Measurements from ENCODE around the gene CACYBP. TPM values are rescaled to one million over a fixed set of nuclear protein-coding genes. Genes with fewer than 3 reads are reported as not detected.
A peak's percentile ranks its signal among the peaks of the same experiment; 100 is the strongest.

CACYBP gene
- total RNA-seq, 2 donors from 2014 or later: 170 to 182 TPM

DNA sequence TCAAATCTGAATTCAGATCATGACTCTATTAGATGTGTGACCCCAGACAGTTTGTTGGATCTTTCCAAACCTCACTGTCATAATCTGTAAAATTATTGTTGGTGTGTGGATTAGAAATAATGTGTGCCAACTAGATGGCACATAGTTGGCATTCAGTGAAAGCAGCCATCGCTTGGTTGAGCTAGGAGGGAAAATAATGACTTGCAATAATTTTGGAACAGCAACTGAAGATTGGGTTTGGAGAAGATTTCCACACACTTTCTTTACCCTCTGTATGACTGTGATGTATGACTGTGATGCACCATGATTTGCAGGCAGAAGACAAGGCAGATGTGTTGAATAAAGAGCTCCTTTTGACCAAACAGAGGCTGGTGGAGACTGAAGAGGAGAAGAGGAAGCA lies 24.0 kb upstream of the CACYBP start:
- peaks cover 45% of the 10 kb centered on the region for H3K4me1 Mint-ChIP-seq
- H3K27ac Mint-ChIP-seq: peak overlapping the region; percentile 9
- Histone ChIP-seq H3K36me3 (ENCODE audit: control insufficient read depth, insufficient read depth, low read length) (peaks cover 9% of the 10 kb centered on the region), H3K9me3 (ENCODE audit: control insufficient read depth, low read length) (no peaks in the 10 kb centered on the region), H3K9ac (ENCODE audit: extremely low read depth, low read length, poor library complexity, severe bottlenecking) (no peak overlapping the region), H3K27me3 (ENCODE audit: control insufficient read depth, insufficient read depth, low read length, poor library complexity, severe bottlenecking) (no peaks in the 10 kb centered on the region), H3K4me1 (ENCODE audit: control insufficient read depth, insufficient read depth, low read length) (peaks cover 19% of the 10 kb centered on the region), H3K27ac (ENCODE audit: low read depth, low read length) (no peak overlapping the region), H3K4me3 (ENCODE audit: low read length) (no peak overlapping the region)
- H3K4me3 Mint-ChIP-seq: no peak overlapping the region
- no peaks in the 10 kb centered on the region for H3K27me3 Mint-ChIP-seq (ENCODE audit: insufficient read depth)
- no peak for DNase-seq
- H3K9me3 Mint-ChIP-seq: no peaks in the 10 kb centered on the region
- H3K36me3 Mint-ChIP-seq (ENCODE audit: low read depth): peaks cover 6% of the 10 kb centered on the region
- WGBS, 2 experiments (ENCODE audit: insufficient coverage in 1 of 2, insufficient read length in 1 of 2): 90 to 100% methylated on average over 1 of the region's 1 CpG
- TF ChIP-seq, protein P1, sequence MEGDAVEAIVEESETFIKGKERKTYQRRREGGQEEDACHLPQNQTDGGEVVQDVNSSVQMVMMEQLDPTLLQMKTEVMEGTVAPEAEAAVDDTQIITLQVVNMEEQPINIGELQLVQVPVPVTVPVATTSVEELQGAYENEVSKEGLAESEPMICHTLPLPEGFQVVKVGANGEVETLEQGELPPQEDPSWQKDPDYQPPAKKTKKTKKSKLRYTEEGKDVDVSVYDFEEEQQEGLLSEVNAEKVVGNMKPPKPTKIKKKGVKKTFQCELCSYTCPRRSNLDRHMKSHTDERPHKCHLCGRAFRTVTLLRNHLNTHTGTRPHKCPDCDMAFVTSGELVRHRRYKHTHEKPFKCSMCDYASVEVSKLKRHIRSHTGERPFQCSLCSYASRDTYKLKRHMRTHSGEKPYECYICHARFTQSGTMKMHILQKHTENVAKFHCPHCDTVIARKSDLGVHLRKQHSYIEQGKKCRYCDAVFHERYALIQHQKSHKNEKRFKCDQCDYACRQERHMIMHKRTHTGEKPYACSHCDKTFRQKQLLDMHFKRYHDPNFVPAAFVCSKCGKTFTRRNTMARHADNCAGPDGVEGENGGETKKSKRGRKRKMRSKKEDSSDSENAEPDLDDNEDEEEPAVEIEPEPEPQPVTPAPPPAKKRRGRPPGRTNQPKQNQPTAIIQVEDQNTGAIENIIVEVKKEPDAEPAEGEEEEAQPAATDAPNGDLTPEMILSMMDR (conservative IDR thresholded peaks at IDR 0.05): no peak

DNA sequence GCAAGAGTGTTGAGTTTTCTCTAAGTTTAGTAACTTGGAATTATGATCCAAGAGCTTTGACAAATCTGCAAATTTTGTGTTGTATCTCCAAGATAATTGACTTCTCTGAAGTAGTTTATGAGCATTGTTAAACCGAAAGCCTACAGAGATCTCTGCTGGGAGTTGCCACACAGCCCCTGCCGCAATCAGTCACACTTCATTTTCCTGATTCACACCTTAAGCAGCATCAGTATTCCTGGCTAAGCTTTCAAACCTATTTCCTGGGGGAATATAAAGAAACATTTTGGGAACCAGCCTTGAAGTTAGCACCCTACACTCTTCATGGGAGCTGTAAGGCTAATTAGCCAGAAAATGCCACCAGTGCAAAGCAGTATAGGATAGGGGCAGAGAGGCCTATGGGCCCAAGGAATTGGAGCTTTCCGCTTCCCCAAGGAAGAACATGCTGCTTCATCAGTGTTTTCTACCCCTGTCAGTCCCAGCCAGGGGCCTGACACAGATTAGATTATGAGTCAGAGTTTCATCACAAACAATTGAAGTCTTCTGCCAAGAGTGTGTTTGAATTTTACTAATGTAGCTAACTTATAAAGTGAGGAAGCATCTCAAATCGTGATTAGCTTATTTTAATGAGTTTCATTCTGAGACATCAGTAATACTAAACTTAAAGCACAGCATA lies 23.2 kb upstream of the CACYBP start:
- no peak overlapping the region for H3K9ac ChIP-seq (ENCODE audit: extremely low read depth, low read length, poor library complexity, severe bottlenecking)
- DNase-seq: peak; percentile 58
- peaks cover 47% of the 10 kb centered on the region for H3K4me1 Mint-ChIP-seq
- no peak overlapping the region for H3K27ac ChIP-seq (ENCODE audit: low read depth, low read length)
- no peaks in the 10 kb centered on the region for H3K27me3 ChIP-seq (ENCODE audit: control insufficient read depth, insufficient read depth, low read length, poor library complexity, severe bottlenecking)
- WGBS, 2 experiments (ENCODE audit: insufficient coverage in 1 of 2, insufficient read length in 1 of 2): 43 to 55% methylated on average over 1 to 4 of the region's 4 CpGs
- H3K4me1 ChIP-seq (ENCODE audit: control insufficient read depth, insufficient read depth, low read length): peaks cover 19% of the 10 kb centered on the region
- H3K9me3 ChIP-seq (ENCODE audit: control insufficient read depth, low read length): no peaks in the 10 kb centered on the region
- no peak overlapping the region for H3K4me3 Mint-ChIP-seq
- H3K36me3 Mint-ChIP-seq (ENCODE audit: low read depth): peaks cover 7% of the 10 kb centered on the region
- peak overlapping the region; percentile 71 for H3K27ac Mint-ChIP-seq
- peak overlapping the region; percentile 1 for H3K4me3 ChIP-seq (ENCODE audit: low read length)
- H3K9me3 Mint-ChIP-seq: no peaks in the 10 kb centered on the region
- H3K36me3 ChIP-seq (ENCODE audit: control insufficient read depth, insufficient read depth, low read length): peaks cover 9% of the 10 kb centered on the region
- TF ChIP-seq, protein P1 (conservative IDR thresholded peaks at IDR 0.05): no peak
- no peaks in the 10 kb centered on the region for H3K27me3 Mint-ChIP-seq (ENCODE audit: insufficient read depth)

DNA sequence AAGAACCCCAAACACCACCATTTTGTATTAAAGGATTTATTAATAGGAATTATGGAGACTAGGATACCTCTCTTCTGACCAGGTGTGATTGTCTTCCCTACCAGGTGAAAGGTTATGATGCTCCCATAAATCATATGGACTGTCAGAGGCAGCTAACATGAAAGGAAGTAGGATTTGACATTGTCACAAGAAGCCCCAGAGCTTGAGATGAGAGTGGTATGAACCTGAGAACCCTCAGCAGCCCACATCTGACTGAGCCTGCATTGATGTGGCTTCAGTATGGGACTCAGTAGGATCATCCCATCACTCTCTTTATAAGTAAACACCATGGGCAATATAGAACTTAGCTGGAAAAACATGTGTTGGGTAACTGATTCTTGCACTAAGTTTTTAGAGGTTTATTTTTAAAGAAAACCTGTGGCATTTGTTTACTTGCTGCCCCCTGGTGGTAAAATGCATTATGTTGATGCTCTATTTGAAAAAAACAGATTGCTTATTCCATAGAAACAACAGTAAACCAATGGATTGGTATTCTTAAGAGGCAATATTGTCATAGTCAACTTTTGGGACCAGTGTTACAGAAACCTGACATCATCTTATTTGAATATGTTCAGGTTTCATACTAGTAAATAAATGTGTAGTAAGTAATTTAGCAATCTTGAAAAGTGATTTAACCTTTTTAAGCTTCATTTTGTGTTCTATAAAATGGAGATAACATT lies 16.6 kb upstream of the CACYBP start:
- no peaks in the 10 kb centered on the region for H3K27me3 ChIP-seq (ENCODE audit: control insufficient read depth, insufficient read depth, low read length, poor library complexity, severe bottlenecking)
- H3K27ac Mint-ChIP-seq: no peak overlapping the region
- H3K4me1 ChIP-seq (ENCODE audit: control insufficient read depth, insufficient read depth, low read length): peaks cover 3% of the 10 kb centered on the region
- H3K9me3 ChIP-seq (ENCODE audit: control insufficient read depth, low read length): no peaks in the 10 kb centered on the region
- peaks cover 28% of the 10 kb centered on the region for H3K4me1 Mint-ChIP-seq
- no peak overlapping the region for H3K27ac ChIP-seq (ENCODE audit: low read depth, low read length)
- DNase-seq: no peak
- H3K9ac ChIP-seq (ENCODE audit: extremely low read depth, low read length, poor library complexity, severe bottlenecking): no peak overlapping the region
- TF ChIP-seq, protein P1 (conservative IDR thresholded peaks at IDR 0.05): peak; percentile 90
- H3K4me3 Mint-ChIP-seq: no peak overlapping the region
- H3K36me3 Mint-ChIP-seq (ENCODE audit: low read depth): peaks cover 16% of the 10 kb centered on the region
- no peaks in the 10 kb centered on the region for H3K9me3 Mint-ChIP-seq
- no peak overlapping the region for H3K4me3 ChIP-seq (ENCODE audit: low read length)
- H3K27me3 Mint-ChIP-seq (ENCODE audit: insufficient read depth): no peaks in the 10 kb centered on the region
- H3K36me3 ChIP-seq (ENCODE audit: control insufficient read depth, insufficient read depth, low read length): peaks cover 15% of the 10 kb centered on the region
